Central memory CD8-positive, alpha-beta T cell (primary cell): ENCODE results near the gene ALOX15.
A peak's percentile ranks its signal among the peaks of the same experiment; 100 is the strongest.
"Not testable (repeated sequence)": the region's sequence is repeated elsewhere in the genome, so short reads cannot be mapped to it uniquely, and the experiment has no call there.

Experiments used
- ATAC-seq: fragments of 150-1000 bp; cut with Tn5 transposase; replicated peaks from 2 replicates; pipeline ENCODE4 v1.10.0; 2022; ENCODE audit warnings: mild to moderate bottlenecking, moderate FRiP score, moderate number of reproducible peaks; ENCODE audit not compliant: poor library complexity, severe bottlenecking; ENCODE audit errors: extremely low read depth
- DNase-seq, 2 donors: peaks; one replicate each; pipeline ENCODE4 v3.0.0; 2021; ENCODE audit warnings: low spot score in 2 of 2
- H3K27ac Mint-ChIP-seq: one replicate; pipeline ENCODE4 v1.8.0; 2022; ENCODE audit warnings: low read depth, mild to moderate bottlenecking, moderate library complexity, mixed read lengths
- H3K27me3 Mint-ChIP-seq: one replicate; pipeline ENCODE4 v1.8.0; 2022; ENCODE audit warnings: mixed read lengths
- H3K36me3 Mint-ChIP-seq: one replicate; pipeline ENCODE4 v1.8.0; 2022; ENCODE audit warnings: mild to moderate bottlenecking, moderate library complexity, mixed read lengths; ENCODE audit not compliant: insufficient read depth
- H3K4me1 Mint-ChIP-seq: one replicate; pipeline ENCODE4 v1.8.0; 2022; ENCODE audit warnings: mixed read lengths
- H3K4me3 Mint-ChIP-seq: one replicate; pipeline ENCODE4 v1.8.0; 2022; ENCODE audit warnings: mild to moderate bottlenecking, moderate library complexity, mixed read lengths
- H3K9me3 Mint-ChIP-seq: one replicate; pipeline ENCODE4 v1.8.0; 2022; ENCODE audit warnings: mixed read lengths

The ALOX15 gene

GRCh38 chr17:4605826-4606225 is 35.7 kb downstream of the ALOX15 start:
- Mint-ChIP-seq H3K4me3 (no peak overlapping the region), H3K27ac (no peak overlapping the region), H3K4me1 (no peaks in the 10 kb centered on the region), H3K27me3 (peaks cover 29% of the 10 kb centered on the region), H3K9me3 (no peaks in the 10 kb centered on the region), H3K36me3 (no peaks in the 10 kb centered on the region)
- DNase-seq, result no peak
- no peak for ATAC-seq

DNA sequence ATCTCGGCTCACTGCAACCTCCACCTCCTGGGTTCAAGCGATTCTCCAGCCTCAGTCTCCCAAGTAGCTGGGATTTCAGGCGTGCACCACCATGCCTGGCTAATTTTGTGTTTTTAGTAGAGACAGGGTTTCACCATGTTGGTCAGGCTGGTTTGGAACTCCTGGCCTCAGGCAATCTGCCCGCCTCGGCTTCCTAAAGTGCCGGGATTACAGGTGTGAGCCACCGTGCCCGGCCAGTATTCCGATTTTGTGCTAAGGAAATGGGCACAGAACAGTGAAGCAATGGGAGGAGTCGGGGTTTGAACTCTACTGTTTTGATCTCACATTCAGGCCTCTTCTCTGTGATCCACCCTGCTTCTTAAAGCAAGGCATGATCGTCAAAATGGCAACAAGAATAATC is 36.7 kb downstream of the ALOX15 start:
- not testable (repeated sequence) for H3K9me3 Mint-ChIP-seq, H3K4me3 Mint-ChIP-seq, H3K36me3 Mint-ChIP-seq, H3K27ac Mint-ChIP-seq, ATAC-seq, DNase-seq, H3K4me1 Mint-ChIP-seq
- peaks cover 35% of the 10 kb centered on the region for H3K27me3 Mint-ChIP-seq

DNA sequence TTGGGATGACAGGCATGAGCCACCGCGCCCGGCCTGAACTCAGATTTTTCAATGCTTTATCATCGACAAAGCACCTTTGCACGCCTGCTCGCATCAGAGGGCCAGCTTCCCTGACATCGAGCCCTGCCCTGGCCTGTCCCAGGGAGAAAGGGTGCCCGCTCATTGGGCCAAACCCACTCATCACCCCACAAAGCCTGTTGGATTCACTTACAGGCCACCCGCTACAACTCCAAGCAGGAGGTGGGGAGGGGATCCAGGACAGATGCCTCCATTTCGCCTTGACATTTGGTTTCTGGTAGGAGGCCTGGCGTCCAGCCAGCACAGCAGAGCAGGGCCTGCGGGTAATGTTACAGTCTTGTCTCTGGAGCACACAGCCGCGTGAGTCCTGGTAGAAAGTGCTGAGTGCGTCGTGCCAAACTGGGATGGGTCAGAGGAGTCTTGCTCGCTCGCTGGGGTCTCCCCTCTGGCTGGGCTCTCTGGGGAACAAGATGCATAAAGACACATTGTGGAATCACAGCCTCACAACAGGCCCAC is 37.3 kb downstream of the ALOX15 start:
- Mint-ChIP-seq H3K27ac (peak overlapping the region; percentile 29), H3K9me3 (no peaks in the 10 kb centered on the region), H3K4me3 (no peak overlapping the region), H3K27me3 (peaks cover 35% of the 10 kb centered on the region), H3K36me3 (no peaks in the 10 kb centered on the region), H3K4me1 (no peaks in the 10 kb centered on the region)
- DNase-seq, result no peak
- no peak for ATAC-seq

- ATAC-seq (no peak), DNase-seq (no peak)
- Mint-ChIP-seq H3K36me3 (no peaks in the 10 kb centered on the region), H3K27ac (no peak overlapping the region), H3K27me3 (peaks cover 28% of the 10 kb centered on the region), H3K4me1 (no peaks in the 10 kb centered on the region), H3K4me3 (no peak overlapping the region), H3K9me3 (no peaks in the 10 kb centered on the region)
Measured at GRCh38 chr17:4602041-4602440, 39.4 kb downstream of the ALOX15 start.

- no peaks in the 10 kb centered on the region for H3K9me3 Mint-ChIP-seq
- no peak overlapping the region for H3K4me3 Mint-ChIP-seq
- H3K27me3 Mint-ChIP-seq, result peaks cover 30% of the 10 kb centered on the region
- no peak overlapping the region for H3K27ac Mint-ChIP-seq
- no peaks in the 10 kb centered on the region for H3K36me3 Mint-ChIP-seq
- ATAC-seq (no peak), DNase-seq (no peak)
- no peaks in the 10 kb centered on the region for H3K4me1 Mint-ChIP-seq
Measured at GRCh38 chr17:4601326-4601725, 40.2 kb downstream of the ALOX15 start.

- ATAC-seq, result no peak
- H3K9me3 Mint-ChIP-seq, result no peaks in the 10 kb centered on the region
- no peak overlapping the region for H3K27ac Mint-ChIP-seq
- no peak for DNase-seq
- H3K4me1 Mint-ChIP-seq, result no peaks in the 10 kb centered on the region
- peaks cover 30% of the 10 kb centered on the region for H3K27me3 Mint-ChIP-seq
- no peaks in the 10 kb centered on the region for H3K36me3 Mint-ChIP-seq
- no peak overlapping the region for H3K4me3 Mint-ChIP-seq
Measured at GRCh38 chr17:4600563-4600962, 40.9 kb downstream of the ALOX15 start.

GRCh38 chr17:4599505-4600281 is 41.8 kb downstream of the ALOX15 start:
- Mint-ChIP-seq H3K36me3 (no peaks in the 10 kb centered on the region), H3K4me1 (no peaks in the 10 kb centered on the region)
- DNase-seq, result no peak

GRCh38 chr17:4598776-4599504 is 42.5 kb downstream of the ALOX15 start:
- no peaks in the 10 kb centered on the region for H3K36me3 Mint-ChIP-seq
- no peak overlapping the region for H3K4me3 Mint-ChIP-seq

More at GRCh38 chr17:4599505-4600281, 41.8 kb downstream of the ALOX15 start:
- H3K27ac Mint-ChIP-seq, result no peak overlapping the region
- no peak overlapping the region for H3K4me3 Mint-ChIP-seq
- ATAC-seq, result no peak
- H3K9me3 Mint-ChIP-seq, result no peaks in the 10 kb centered on the region
- H3K27me3 Mint-ChIP-seq, result peaks cover 30% of the 10 kb centered on the region

GRCh38 chr17:4597975-4598374 is 43.5 kb downstream of the ALOX15 start:
- Mint-ChIP-seq H3K36me3 (no peaks in the 10 kb centered on the region), H3K27me3 (peaks cover 38% of the 10 kb centered on the region), H3K27ac (no peak overlapping the region), H3K9me3 (no peaks in the 10 kb centered on the region), H3K4me1 (no peaks in the 10 kb centered on the region), H3K4me3 (no peak overlapping the region)
- ATAC-seq (no peak), DNase-seq (no peak)

More at GRCh38 chr17:4598776-4599504, 42.5 kb downstream of the ALOX15 start:
- no peak for ATAC-seq
- Mint-ChIP-seq H3K27me3 (peaks cover 32% of the 10 kb centered on the region), H3K9me3 (no peaks in the 10 kb centered on the region), H3K4me1 (no peaks in the 10 kb centered on the region), H3K27ac (no peak overlapping the region)
- DNase-seq, result no peak

GRCh38 chr17:4596636-4597380 is 44.7 kb downstream of the ALOX15 start:
- DNase-seq, result no peak
- no peaks in the 10 kb centered on the region for H3K9me3 Mint-ChIP-seq
- no peak overlapping the region for H3K27ac Mint-ChIP-seq
- no peak for ATAC-seq
- peaks cover 47% of the 10 kb centered on the region for H3K27me3 Mint-ChIP-seq
- no peaks in the 10 kb centered on the region for H3K36me3 Mint-ChIP-seq
- H3K4me3 Mint-ChIP-seq, result no peak overlapping the region
- H3K4me1 Mint-ChIP-seq, result no peaks in the 10 kb centered on the region

GRCh38 chr17:4595685-4596342 is 45.7 kb downstream of the ALOX15 start:
- not testable (repeated sequence) for ATAC-seq, DNase-seq, H3K9me3 Mint-ChIP-seq, H3K36me3 Mint-ChIP-seq, H3K4me1 Mint-ChIP-seq, H3K27ac Mint-ChIP-seq, H3K4me3 Mint-ChIP-seq
- H3K27me3 Mint-ChIP-seq, result peaks cover 53% of the 10 kb centered on the region
